OCI-LY7 (cell line): ENCODE measurements around the gene BUD13.

Source experiments
- CTCF ChIP-seq: fragments of 200-600 bp; sonication (generic); conservative IDR thresholded peaks from 2 replicates; pipeline ENCODE4 v1.5.1; 2014; ENCODE audit warnings: mild to moderate bottlenecking, antibody characterized with exemption, low read length, moderate library complexity, mixed read lengths
- EZH2phosphoT487 ChIP-seq: fragments of 200-600 bp; sonication (generic); IDR thresholded peaks from 2 replicates; pipeline ENCODE4 v1.6.1; 2018; ENCODE audit warnings: low read depth, borderline replicate concordance, mild to moderate bottlenecking, mixed run types, antibody characterized with exemption, low read length, moderate library complexity, mixed read lengths

- TF ChIP-seq CTCF, result no peak
- TF ChIP-seq EZH2phosphoT487, result no peak
Observed at GRCh38 chr11:116701297-116701801, 71.4 kb downstream of the BUD13 start.
